Thyroid gland (tissue), 4 donors: ENCODE data around the gene GPR6.

Experiments used
- CTCF ChIP-seq, 6 experiments: fragments of 200-600 bp in 3 of 6; fragments of 450-650 bp in 3 of 6; sonication (generic) in 3 of 6; IDR thresholded peaks; one replicate each; pipeline ENCODE4 v1.5.1; 2016 to 2019; ENCODE audit warnings: antibody characterized with exemption in 6 of 6, mild to moderate bottlenecking in 2 of 6, inconsistent platforms in 1 of 6, moderate library complexity in 1 of 6
- POLR2A ChIP-seq, 2 donors: fragments of 450-650 bp; IDR thresholded peaks; one replicate each; pipeline ENCODE4 v1.6.1; 2017; ENCODE audit warnings: antibody characterized with exemption in 2 of 2, mild to moderate bottlenecking in 2 of 2, moderate library complexity in 1 of 2

DNA sequence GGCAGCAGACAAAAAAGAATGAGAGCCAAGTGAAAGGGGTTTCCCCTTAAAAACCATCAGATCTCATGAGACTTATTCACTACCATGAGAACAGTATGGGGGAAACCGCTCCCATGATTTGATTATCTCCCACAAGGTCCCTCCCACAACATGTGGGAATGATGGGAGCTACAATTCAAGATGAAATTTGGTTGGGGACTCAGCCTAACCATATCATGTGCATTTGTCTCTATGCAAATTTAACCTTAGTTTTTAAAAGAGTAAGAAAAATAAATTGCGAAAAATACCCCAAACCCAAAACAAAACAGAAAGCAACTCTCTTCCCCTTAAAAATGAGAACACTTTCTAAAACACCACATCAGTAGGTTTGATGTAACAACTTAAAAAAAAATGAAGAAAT, 22.6 kb upstream of the GPR6 start:
- no peak for TF ChIP-seq CTCF (IDR thresholded peaks at IDR 0.05)
- no peak for TF ChIP-seq POLR2A (IDR thresholded peaks at IDR 0.05)
